Esophagus muscularis mucosa (tissue), 4 donors: ENCODE measurements around the gene NIPBL.

Experiments used
- CTCF ChIP-seq, 3 experiments: fragments of 200-600 bp in 2 of 3; fragments of 450-650 bp in 1 of 3; sonication (generic) in 2 of 3; IDR thresholded peaks; one replicate each; pipeline ENCODE4 v1.5.1; 2017 to 2019; ENCODE audit warnings: antibody characterized with exemption in 3 of 3, mild to moderate bottlenecking in 2 of 3, moderate library complexity in 1 of 3
- EP300 ChIP-seq: sonication (generic); formaldehyde crosslinking; IDR thresholded peaks from one replicate; pipeline ENCODE4 v1.6.1; 2017; ENCODE audit warnings: antibody characterized with exemption
- POLR2A ChIP-seq: fragments of 450-650 bp; IDR thresholded peaks from one replicate; pipeline ENCODE4 v1.6.1; 2017; ENCODE audit warnings: antibody characterized with exemption, moderate library complexity, mild to moderate bottlenecking, low read depth
- POLR2AphosphoS5 ChIP-seq, 2 donors: sonication (generic); formaldehyde crosslinking; IDR thresholded peaks; one replicate each; pipeline ENCODE4 v1.6.1; 2017; ENCODE audit warnings: antibody characterized with exemption in 2 of 2

- TF ChIP-seq CTCF (IDR thresholded peaks at IDR 0.05) (peak; percentile 65 to 71 (median 70)), POLR2AphosphoS5 (IDR thresholded peaks at IDR 0.05) (no peak), POLR2A (no peak), EP300 (no peak)
These were observed 6.0 kb upstream of the NIPBL start for GRCh38 chr5:36870399-36871040.
